IPS DF 6.9 (cell line): ENCODE results near the gene ICAM1.

Experiments
- DNase-seq: peaks from one replicate; pipeline ENCODE4 v3.0.0-alpha.2; 2013; ENCODE audit warnings: low read depth, low spot score
- H3K27ac ChIP-seq: one replicate; pipeline ENCODE4 v1.5.1; 2013; ENCODE audit warnings: low read length, control low read depth
- H3K27me3 ChIP-seq: 2 replicates; pipeline ENCODE4 v1.6.1; 2013; ENCODE audit warnings: mild to moderate bottlenecking, low read length; ENCODE audit not compliant: control insufficient read depth, insufficient read depth
- H3K36me3 ChIP-seq: 2 replicates; pipeline ENCODE4 v1.6.1; 2013; ENCODE audit warnings: low read length; ENCODE audit not compliant: control insufficient read depth, insufficient read depth
- H3K4me1 ChIP-seq: 2 replicates; pipeline ENCODE4 v1.6.1; 2013; ENCODE audit warnings: low read length; ENCODE audit not compliant: control insufficient read depth, insufficient read depth
- H3K4me3 ChIP-seq: 2 replicates; pipeline ENCODE4 v1.5.1; 2013; ENCODE audit warnings: mild to moderate bottlenecking, low read length
- H3K9me3 ChIP-seq: 2 replicates; pipeline ENCODE4 v1.6.1; 2013; ENCODE audit warnings: low read length, inconsistent platforms; ENCODE audit not compliant: control insufficient read depth, insufficient read depth
- whole genome bisulfite sequencing: extraction: QIAGEN DNeasy Blood & Tissue Kit; methylation state at CpG from one replicate; pipeline ENCODE4 v1.1.7; 2013; ENCODE audit warnings: mixed read lengths, missing lambda C conversion rate; ENCODE audit not compliant: insufficient read length, insufficient coverage; 5-methylcytosine and 5-hydroxymethylcytosine counted together

ICAM1 gene

DNA sequence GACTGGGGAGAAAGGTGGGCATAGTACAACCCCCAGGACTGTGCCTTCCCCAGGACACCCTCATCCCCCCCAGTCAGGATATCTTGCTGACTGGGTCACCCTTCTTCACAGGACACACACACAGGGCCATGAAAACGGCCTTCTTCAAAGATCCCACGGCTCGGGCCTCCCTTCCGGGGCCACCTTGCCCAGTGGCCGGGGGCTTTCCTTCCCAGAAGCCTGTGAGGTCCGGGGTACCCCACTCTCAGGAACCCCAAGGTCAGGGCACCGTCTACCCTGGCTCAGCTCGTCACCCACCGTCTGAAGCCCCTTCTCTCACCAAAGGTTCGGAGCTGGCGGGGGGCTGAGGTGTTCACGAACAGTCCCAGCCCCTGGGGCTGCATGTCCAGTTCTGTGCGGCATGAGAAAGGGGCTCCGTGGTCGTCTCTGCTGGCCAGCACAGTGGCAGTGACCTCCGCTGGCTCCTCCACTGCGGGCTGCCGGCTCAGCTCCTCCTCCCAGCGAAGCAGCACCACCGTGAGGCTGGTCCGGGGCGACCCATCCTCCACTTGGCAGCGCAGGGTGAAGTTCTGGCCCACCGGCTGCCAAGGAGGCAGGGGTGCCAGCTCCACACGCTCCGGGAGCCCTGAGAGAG is 64.5 kb downstream of the ICAM1 start:
- Histone ChIP-seq H3K4me1 (peaks cover 18% of the 10 kb centered on the region), H3K27ac (no peak overlapping the region), H3K36me3 (no peaks in the 10 kb centered on the region; the same call in 1 of the 2 replicates), H3K27me3 (no peaks in the 10 kb centered on the region), H3K4me3 (no peak overlapping the region; the same call in 1 of the 2 replicates), H3K9me3 (no peaks in the 10 kb centered on the region)
- WGBS: no CpG with 5 or more reads among the region's 26 CpGs
- DNase-seq: no peak
